Endothelial cell of umbilical vein (primary cell): ENCODE measurements around the gene AGPS. TPM values are rescaled to one million over a fixed set of nuclear protein-coding genes. Genes with fewer than 3 reads are reported as not detected.

Experiments
- BruUV-seq: library from RNA; stranded (reverse); fragments of 400-500 nt; replicated peaks from 2 replicates; lab custom pipeline; 2021; lab: Mats Ljungman, UMichigan
- CTCF ChIA-PET: fragments of 300-600, 350-600 bp; sonication (Branson Sonifier 250); formaldehyde crosslinking; loops from one replicate; lab custom pipeline; 2021; ENCODE audit warnings: antibody characterized with exemption, inconsistent platforms; lab: Charles Lee
- POLR2A ChIA-PET: fragments of 300-600, 350-600 bp; sonication (Branson Sonifier 250); formaldehyde crosslinking; loops from one replicate; lab custom pipeline; 2021; ENCODE audit warnings: antibody characterized with exemption, inconsistent platforms; lab: Charles Lee
- DNase-seq: peaks from one replicate; pipeline ENCODE4 v3.0.0-alpha.2; 2011; ENCODE audit warnings: low read depth, low spot score
- FAIRE-seq: peaks from 2 replicates; lab custom pipeline; 2011; peaks lifted over from hg19 to GRCh38; lab: Jason Lieb, UNC
- H2AFZ ChIP-seq: 2 replicates; pipeline ENCODE4 v1.6.0; 2012; ENCODE audit warnings: low read depth, low read length, control low read depth, inconsistent platforms
- H3K27ac ChIP-seq: 2 replicates; pipeline ENCODE4 v1.5.1; 2011; ENCODE audit warnings: low read depth, mild to moderate bottlenecking, control low read depth, low read length, moderate library complexity; ENCODE audit not compliant: insufficient read depth
- H3K27me3 ChIP-seq, 2 experiments: 2 replicates each; pipeline versions ENCODE4 v1.6.0 to v1.6.1; 2011; ENCODE audit warnings: low read length in 2 of 2, mixed read lengths in 1 of 2; ENCODE audit not compliant: control insufficient read depth in 2 of 2, insufficient read depth in 2 of 2
- H3K36me3 ChIP-seq, 2 experiments: 2 replicates in 1 of 2; 3 replicates in 1 of 2; pipeline ENCODE4 v1.5.1; 2011; ENCODE audit warnings: low read length in 2 of 2, mild to moderate bottlenecking in 1 of 2, moderate library complexity in 1 of 2; ENCODE audit not compliant: control insufficient read depth in 2 of 2, insufficient read depth in 2 of 2; ENCODE audit errors: extremely low read depth in 1 of 2
- H3K4me1 ChIP-seq: 3 replicates; pipeline ENCODE4 v1.5.1; 2011; ENCODE audit warnings: mild to moderate bottlenecking, low read length; ENCODE audit not compliant: control insufficient read depth, insufficient read depth; ENCODE audit errors: extremely low read depth
- H3K4me2 ChIP-seq: 2 replicates; pipeline ENCODE4 v1.6.1; 2011; ENCODE audit warnings: low read length, control low read depth, mixed read lengths; ENCODE audit not compliant: insufficient read depth
- H3K4me3 ChIP-seq, 3 experiments: fragments of 200-600 bp in 1 of 3; sonication (generic), shearing (Covaris generic) in 1 of 3; replicated peaks in 1 of 3; 2 replicates each; pipeline ENCODE4 v1.5.1; 2011 to 2016; ENCODE audit warnings: control low read depth in 3 of 3, low read length in 3 of 3, mild to moderate bottlenecking in 2 of 3, inconsistent platforms in 1 of 3, low read depth in 1 of 3, moderate library complexity in 1 of 3; ENCODE audit not compliant: insufficient read depth in 1 of 3
- H3K79me2 ChIP-seq: 2 replicates; pipeline ENCODE4 v1.6.0; 2012; ENCODE audit warnings: low read length, inconsistent platforms; ENCODE audit not compliant: control insufficient read depth, insufficient read depth
- H3K9ac ChIP-seq: replicated peaks from 2 replicates; pipeline ENCODE3; 2011; ENCODE audit warnings: low read length, control low read depth; ENCODE audit not compliant: insufficient read depth; ENCODE audit errors: extremely low read depth
- H3K9me1 ChIP-seq: replicated peaks from 3 replicates; pipeline ENCODE4 v1.6.0; 2011; ENCODE audit warnings: mild to moderate bottlenecking, low read length; ENCODE audit not compliant: control insufficient read depth, insufficient read depth; ENCODE audit errors: extremely low read depth
- H3K9me3 ChIP-seq: replicated peaks from 2 replicates; pipeline ENCODE4 v1.5.1; 2012; ENCODE audit warnings: low read length, inconsistent platforms; ENCODE audit not compliant: control insufficient read depth, insufficient read depth
- H4K20me1 ChIP-seq: replicated peaks from 2 replicates; pipeline ENCODE3; 2011; ENCODE audit warnings: mild to moderate bottlenecking, low read length; ENCODE audit not compliant: control insufficient read depth, insufficient read depth; ENCODE audit errors: extremely low read depth
- CTCF ChIP-seq, 2 donors: IDR thresholded peaks; 1 replicate in 1 of 2; 2 replicates in 1 of 2; pipeline ENCODE4 v1.5.1; 2011; ENCODE audit warnings: low read length in 2 of 2, mild to moderate bottlenecking in 2 of 2, moderate library complexity in 2 of 2, control low read depth in 1 of 2, inconsistent platforms in 1 of 2, low read depth in 1 of 2; ENCODE audit not compliant: insufficient read depth in 1 of 2; ENCODE audit errors: extremely low read depth in 1 of 2
- EZH2 ChIP-seq: IDR thresholded peaks from 2 replicates; pipeline ENCODE4 v1.6.1; 2012; ENCODE audit warnings: borderline replicate concordance, low read depth, mild to moderate bottlenecking, moderate library complexity, low read length, inconsistent platforms; ENCODE audit not compliant: severe bottlenecking
- FOS ChIP-seq: IDR thresholded peaks from 2 replicates; pipeline ENCODE4 v1.6.1; 2011; ENCODE audit warnings: mild to moderate bottlenecking, low read length, moderate library complexity, borderline replicate concordance; ENCODE audit not compliant: insufficient read depth
- GATA2 ChIP-seq: IDR thresholded peaks from 2 replicates; pipeline ENCODE4 v1.7.0; 2011; ENCODE audit warnings: low read depth, mild to moderate bottlenecking, moderate library complexity, mixed read lengths, low read length; ENCODE audit not compliant: insufficient read length, insufficient read depth
- JUN ChIP-seq: IDR thresholded peaks from 2 replicates; pipeline ENCODE4 v1.6.1; 2011; ENCODE audit warnings: borderline replicate concordance, low read depth; ENCODE audit not compliant: insufficient read length, insufficient read depth
- MAX ChIP-seq: IDR thresholded peaks from 2 replicates; pipeline ENCODE4 v1.6.1; 2011; ENCODE audit not compliant: insufficient read depth, insufficient read length
- MYC ChIP-seq: IDR thresholded peaks from one replicate; pipeline ENCODE4 v1.6.1; 2011; ENCODE audit warnings: mild to moderate bottlenecking, low read depth, low read length
- POLR2A ChIP-seq: IDR thresholded peaks from 2 replicates; pipeline ENCODE4 v1.6.1; 2012; ENCODE audit warnings: low read depth, mild to moderate bottlenecking, control low read depth, low read length
- POLR2AphosphoS5 ChIP-seq: IDR thresholded peaks from 2 replicates; pipeline ENCODE4 v1.6.1; 2012; ENCODE audit warnings: low read depth, mild to moderate bottlenecking, control low read depth, low read length, moderate library complexity; ENCODE audit not compliant: insufficient read depth
- dilution Hi-C: fragments of 300-500 bp; cut with MboI; formaldehyde crosslinking; loops from one replicate; pipeline ENCODE4 v1.15.0; 2019; ENCODE audit warnings: low sequenced_read_pairs; ENCODE audit not compliant: extremely low pct_ligation_motif_present
- intact Hi-C: fragments of 100-400 bp; cut with micrococcal nuclease; formaldehyde crosslinking; loops from one replicate; pipeline ENCODE4 v1.10.0; 2022
- polyA plus RNA-seq, 4 experiments: library from polyadenylated mRNA; depleted of rRNA in 3 of 4; stranded (reverse) in 3 of 4; unstranded in 1 of 4; fragments of >200 nt; gene quantifications; 2 replicates each; pipeline versions ENCODE4 v1.2.1 to v1.2.3, GENCODE V29; 2011 to 2012; ENCODE audit warnings: missing spikeins in 1 of 4
- total RNA-seq: library from RNA; stranded (reverse); gene quantifications from 2 replicates; pipeline ENCODE4 v1.2.3, GENCODE V29; 2021

The AGPS gene
- total and polyA plus RNA-seq, 2 donors (not counting 3 experiments of a cell fraction or from before 2014, with no cell fraction given) = 10.1 to 96.5 TPM

GRCh38 chr2:177429688-177430325 lies 37.2 kb downstream of the AGPS start:
- Histone ChIP-seq H3K79me2 (peaks cover 94% of the 10 kb centered on the region), H3K4me1 (no peaks in the 10 kb centered on the region), H4K20me1 (no peaks in the 10 kb centered on the region), H3K9me1 (no peaks in the 10 kb centered on the region), H3K4me3 (no peak overlapping the region), H3K9me3 (peaks cover 2% of the 10 kb centered on the region), H3K27me3 (no peaks in the 10 kb centered on the region), H2AFZ (no peak overlapping the region), H3K9ac (no peak overlapping the region), H3K36me3 (peaks cover 2 to 8% of the 10 kb centered on the region in 2 experiments), H3K27ac (no peak overlapping the region), H3K4me2 (no peak overlapping the region)
- no peak for FAIRE-seq
- TF ChIP-seq CTCF (IDR thresholded peaks at IDR 0.05; ENCODE audit: extremely low read depth in 1 of 2, insufficient read depth in 1 of 2, low read depth in 1 of 2, low read length in 2 of 2) (no peak), POLR2AphosphoS5 (no peak), MAX (no peak), GATA2 (no peak), EZH2 (no peak), JUN (no peak), MYC (no peak), FOS (no peak), POLR2A (no peak)
- intact Hi-C loops (no loop called here), dilution Hi-C loops (no loop called here)
- ChIA-PET POLR2A (no interaction called here), CTCF (interaction anchor here (0.5 to 1.3 kb wide), 2 partner anchors 12 to 68 kb away, joined by 3 to 4 read pairs; no protein-coding TSS in a partner anchor)
- no TSS peak for BruUV-seq
- DNase-seq = no peak
